Gastrocnemius medialis (tissue), 4 donors: ENCODE data around the gene DEPP1. TPM values are rescaled to one million over a fixed set of nuclear protein-coding genes. Genes with fewer than 3 reads are reported as not detected.
A peak's percentile ranks its signal among the peaks of the same experiment; 100 is the strongest.

Experiments used
- ATAC-seq, 2 donors: fragments of 150-250 bp; one replicate each; pipeline ENCODE4 v1.9.1; 2016
- DNase-seq, 2 donors: peaks; one replicate each; pipeline ENCODE4 v3.0.0-alpha.2; 2019
- H3K27ac ChIP-seq, 4 donors: fragments of 200-600 bp; sonication (generic); 1 replicate in 1 of 4; 2 replicates in 3 of 4; pipeline ENCODE4 v1.5.1; 2016 to 2018; ENCODE audit warnings: mild to moderate bottlenecking in 2 of 4, moderate library complexity in 1 of 4
- H3K27me3 ChIP-seq, 3 donors: fragments of 200-600 bp; sonication (generic) in 2 of 3; 1 replicate in 1 of 3; 2 replicates in 2 of 3; pipeline versions ENCODE4 v1.5.1 to v1.6.0; 2016 to 2019; ENCODE audit warnings: mild to moderate bottlenecking in 1 of 3, moderate library complexity in 1 of 3
- H3K36me3 ChIP-seq, 2 donors: fragments of 200-600 bp; sonication (generic) in 1 of 2; one replicate each; pipeline ENCODE4 v1.5.1; 2017 to 2018
- H3K4me1 ChIP-seq, 2 donors: fragments of 200-600 bp; sonication (generic) in 1 of 2; one replicate each; pipeline ENCODE4 v1.5.1; 2016 to 2017; ENCODE audit warnings: mild to moderate bottlenecking in 2 of 2
- H3K4me3 ChIP-seq, 4 donors: fragments of 200-600 bp; sonication (generic) in 3 of 4; 1 replicate in 1 of 4; 2 replicates in 3 of 4; pipeline ENCODE4 v1.5.1; 2016 to 2019; ENCODE audit warnings: mild to moderate bottlenecking in 2 of 4
- H3K9me3 ChIP-seq, 3 donors: fragments of 200-600 bp; sonication (generic) in 2 of 3; 1 replicate in 1 of 3; 2 replicates in 2 of 3; pipeline ENCODE4 v1.5.1; 2016 to 2019
- CTCF ChIP-seq, 5 experiments: fragments of 450-650 bp in 3 of 5; fragments of 200-600 bp in 2 of 5; sonication (generic) in 2 of 5; IDR thresholded peaks in 4 of 5; conservative IDR thresholded peaks in 1 of 5; 1 replicate in 4 of 5; 2 replicates in 1 of 5; pipeline ENCODE4 v1.5.1; 2016 to 2019; ENCODE audit warnings: antibody characterized with exemption in 5 of 5, mild to moderate bottlenecking in 3 of 5, moderate library complexity in 3 of 5
- POLR2A ChIP-seq, 2 donors: fragments of 450-650 bp; IDR thresholded peaks; one replicate each; pipeline ENCODE4 v1.6.1; 2017; ENCODE audit warnings: antibody characterized with exemption in 2 of 2, mild to moderate bottlenecking in 2 of 2, moderate library complexity in 2 of 2
- in situ Hi-C, 4 donors: fragments of 200-750 bp; cut with MboI; loops; one replicate each; pipeline versions ENCODE4 v1.15.0 to v1.8.0; 2017; ENCODE audit warnings: low sequenced_read_pairs in 4 of 4
- intact Hi-C: fragments of 100-400 bp; cut with DNase I; formaldehyde crosslinking; loops from one replicate; pipeline ENCODE4 v1.15.1; 2023; ENCODE audit warnings: low total_unique reads
- total RNA-seq, 4 donors: library from RNA; depleted of rRNA; stranded (reverse); fragments of >200 nt; gene quantifications; one replicate each; pipeline versions ENCODE4 v1.1.0 to v1.2.3, GENCODE V29; 2016

The DEPP1 gene
- total RNA-seq, 4 donors from 2014 or later = 83.4 to 331 (median 120) TPM

DNA sequence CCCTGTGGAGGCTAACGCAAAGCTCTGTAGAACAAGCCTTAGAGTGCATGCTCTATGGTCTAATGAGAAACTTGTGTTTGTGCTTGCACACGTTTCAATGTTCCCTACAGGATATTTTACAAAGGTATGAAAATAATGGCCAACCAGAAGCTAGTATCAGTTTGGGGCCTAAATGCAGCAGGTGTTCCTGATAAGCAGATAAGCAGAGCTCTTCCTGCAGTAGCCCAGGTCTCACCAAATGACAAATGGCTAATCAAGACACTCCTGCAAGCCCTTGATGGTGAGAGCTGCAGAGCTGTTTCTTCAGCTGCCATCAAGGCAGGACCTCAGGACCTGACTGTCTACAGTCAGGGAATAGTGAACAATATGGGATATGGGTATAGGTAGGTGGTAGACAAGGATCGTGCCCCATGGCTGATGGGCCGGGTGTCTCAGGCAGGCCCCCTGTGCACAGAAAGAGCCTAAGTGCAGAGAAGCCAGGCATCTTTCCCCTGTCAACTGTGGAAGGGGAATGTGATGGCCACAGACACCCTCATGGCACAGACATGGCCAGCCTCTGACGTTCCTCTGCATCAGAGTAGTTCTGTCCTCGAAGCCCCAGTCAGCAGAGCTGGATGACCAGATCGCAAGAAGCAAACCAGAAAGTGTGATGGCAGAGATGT, 42.2 kb downstream of the DEPP1 start:
- in situ Hi-C loops (no loop called here), intact Hi-C loops (no loop called here)
- H3K27ac ChIP-seq = no peak overlapping the region

DNA sequence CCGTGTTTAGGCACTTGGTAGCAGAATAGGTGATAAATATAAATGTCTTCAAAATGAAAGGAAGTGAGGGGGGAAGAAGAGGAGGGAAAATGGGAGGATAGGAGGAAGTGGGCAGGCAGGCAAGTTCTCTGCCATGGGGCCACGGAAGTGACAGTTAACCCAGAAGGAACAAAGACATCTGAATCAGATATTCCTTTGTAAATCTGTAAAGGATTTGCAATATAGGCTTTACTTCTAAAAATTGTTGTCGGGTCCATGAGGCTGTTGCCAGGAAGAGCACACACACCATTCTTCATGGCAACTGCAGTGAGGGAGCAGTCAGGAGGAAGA, 42.7 kb downstream of the DEPP1 start:
- intact Hi-C loops (no loop called here), in situ Hi-C loops (no loop called here)
- no peak for TF ChIP-seq POLR2A (IDR thresholded peaks at IDR 0.05)
- no peaks in the 10 kb centered on the region for H3K9me3 ChIP-seq
- peak overlapping the region in 2 of 4 donors; percentile 45 to 58 for H3K27ac ChIP-seq
- DNase-seq = no peak
- no peak for ATAC-seq
- H3K4me1 ChIP-seq = peaks cover 16 to 19% of the 10 kb centered on the region in 2 donors
- no peaks in the 10 kb centered on the region for H3K36me3 ChIP-seq
- H3K4me3 ChIP-seq = no peak overlapping the region
- H3K27me3 ChIP-seq = no peaks in the 10 kb centered on the region

More for the DNA sequence above, 42.2 kb downstream of the DEPP1 start:
- H3K4me1 ChIP-seq = peaks cover 16 to 19% of the 10 kb centered on the region in 2 donors
- TF ChIP-seq CTCF (IDR thresholded peaks at IDR 0.05 in 4 of 5, conservative IDR thresholded peaks at IDR 0.05 in 1 of 5) (no peak), POLR2A (IDR thresholded peaks at IDR 0.05) (no peak)
- ATAC-seq (no peak), DNase-seq (no peak)
- H3K4me3 ChIP-seq = no peak overlapping the region
- no peaks in the 10 kb centered on the region for H3K27me3 ChIP-seq
- H3K9me3 ChIP-seq = no peaks in the 10 kb centered on the region
- H3K36me3 ChIP-seq = no peaks in the 10 kb centered on the region

DNA sequence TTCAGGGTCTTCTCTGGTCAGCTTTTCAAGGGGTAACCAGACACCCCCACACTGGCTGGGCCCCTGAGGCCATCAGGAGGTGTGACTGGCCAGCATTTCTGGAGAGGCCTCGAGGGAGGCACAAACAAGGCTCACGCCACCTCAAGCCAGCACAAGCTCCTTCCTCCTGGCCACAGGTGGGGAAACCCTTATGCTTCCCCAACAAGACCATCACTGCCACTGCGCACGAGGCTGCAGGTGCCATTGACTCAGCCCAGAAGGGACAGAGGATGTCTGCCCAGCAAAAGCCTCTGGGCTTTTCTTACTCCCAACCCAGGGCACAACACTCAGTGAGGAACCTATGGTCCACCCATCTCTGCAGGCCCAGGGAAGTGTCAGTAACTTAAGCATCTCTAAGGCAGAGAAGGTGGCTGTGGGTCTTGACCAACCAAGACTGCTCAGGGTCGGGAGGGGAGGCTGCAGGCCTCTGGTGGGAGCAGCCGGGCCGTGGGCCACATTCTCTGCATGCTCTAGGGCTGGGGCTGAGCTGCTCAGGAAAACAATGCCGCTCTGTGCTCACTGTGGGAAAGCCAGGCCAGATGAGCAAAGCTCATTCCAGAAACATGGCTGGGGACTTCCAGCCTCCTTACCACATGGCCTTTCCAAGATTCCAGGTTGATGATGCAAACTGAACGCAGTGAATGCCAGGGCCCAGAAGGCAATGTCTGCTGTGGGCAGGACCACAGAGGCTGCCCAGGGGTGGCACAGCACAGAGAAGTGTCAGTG, 43.2 kb downstream of the DEPP1 start:
- TF ChIP-seq POLR2A (IDR thresholded peaks at IDR 0.05) (no peak), CTCF (IDR thresholded peaks at IDR 0.05 in 4 of 5, conservative IDR thresholded peaks at IDR 0.05 in 1 of 5) (no peak)
- Histone ChIP-seq H3K4me3 (no peak overlapping the region), H3K9me3 (no peaks in the 10 kb centered on the region), H3K4me1 (peaks cover 16 to 19% of the 10 kb centered on the region in 2 donors), H3K36me3 (no peaks in the 10 kb centered on the region), H3K27ac (peak overlapping the region in 2 of 4 donors; percentile 45 to 58), H3K27me3 (no peaks in the 10 kb centered on the region)
- intact Hi-C loops (no loop called here), in situ Hi-C loops (no loop called here)
- ATAC-seq (peak; percentile 37 to 45), DNase-seq (peak in 1 of 2 donors; percentile 57)

DNA sequence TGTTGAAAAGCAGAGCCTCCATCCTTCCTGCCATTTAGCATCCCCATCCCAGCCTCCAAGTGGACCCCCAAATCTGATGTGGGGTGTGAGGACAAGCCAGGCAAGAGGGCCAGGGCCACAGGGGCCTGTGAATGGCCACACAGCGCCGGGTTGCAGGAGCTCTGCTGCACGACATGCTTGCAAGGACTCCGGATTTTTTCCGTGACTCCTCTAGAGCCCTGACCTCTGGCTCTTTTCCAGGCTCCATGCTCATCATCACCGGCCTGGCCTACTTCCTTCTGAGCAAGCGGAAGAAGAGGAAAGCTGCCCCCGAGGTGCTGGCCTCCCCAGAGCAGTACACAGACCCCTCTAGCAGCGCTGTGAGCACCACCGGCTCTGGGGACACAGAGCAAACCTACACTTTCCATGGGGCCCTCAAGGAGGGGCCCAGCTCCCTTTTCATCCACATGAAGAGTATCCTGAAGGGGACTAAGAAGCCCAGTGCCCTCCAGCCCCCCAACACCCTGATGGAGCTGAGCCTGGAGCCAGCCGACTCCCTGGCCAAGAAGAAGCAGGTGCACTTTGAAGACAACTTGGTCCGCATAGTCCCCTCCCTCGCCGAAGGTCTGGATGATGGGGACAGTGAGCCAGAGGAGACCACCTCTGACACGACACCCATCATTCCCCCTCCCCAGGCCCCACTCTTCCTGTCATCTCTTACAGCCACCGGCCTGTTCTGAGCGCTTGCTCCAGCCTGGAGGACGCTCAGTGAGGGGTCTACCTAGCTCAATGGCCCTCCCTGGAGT, 44.0 kb downstream of the DEPP1 start:
- ATAC-seq (no peak), DNase-seq (no peak)
- Histone ChIP-seq H3K27me3 (no peaks in the 10 kb centered on the region), H3K4me1 (peaks cover 16 to 19% of the 10 kb centered on the region in 2 donors), H3K4me3 (no peak overlapping the region), H3K9me3 (no peaks in the 10 kb centered on the region), H3K27ac (peak overlapping the region in 2 of 4 donors; percentile 45 to 58), H3K36me3 (no peaks in the 10 kb centered on the region)
- in situ Hi-C loops (loop anchor here in 2 of 4 donors (5.0 kb wide), 2 partner anchors 38 to 43 kb away; partner anchors contain the start of gene DEPP1 (in 1 of the 2)), intact Hi-C loops (no loop called here)
- no peak for TF ChIP-seq CTCF (IDR thresholded peaks at IDR 0.05 in 4 of 5, conservative IDR thresholded peaks at IDR 0.05 in 1 of 5)
- no peak for TF ChIP-seq POLR2A (IDR thresholded peaks at IDR 0.05)
